Keratinocyte (primary cell): ENCODE measurements around the gene SDK2. TPM values are rescaled to one million over a fixed set of nuclear protein-coding genes. Genes with fewer than 3 reads are reported as not detected.
A peak's percentile ranks its signal among the peaks of the same experiment; 100 is the strongest.

Source experiments
- DNase-seq: peaks from one replicate; pipeline ENCODE4 v3.0.0-alpha.2; 2011; ENCODE audit warnings: low read depth, missing footprints, low spot score
- FAIRE-seq: peaks from 2 replicates; lab custom pipeline; 2011; peaks lifted over from hg19 to GRCh38; lab: Jason Lieb, UNC
- H2AFZ ChIP-seq: 2 replicates; pipeline ENCODE4 v1.6.0; 2012; ENCODE audit warnings: low read length, control low read depth, inconsistent platforms; ENCODE audit not compliant: control insufficient read depth
- H3K27ac ChIP-seq: 2 replicates; pipeline ENCODE4 v1.5.1; 2011; ENCODE audit warnings: low read length; ENCODE audit not compliant: control insufficient read depth, insufficient read depth
- H3K27me3 ChIP-seq: 3 replicates; pipeline ENCODE4 v1.6.0; 2011; ENCODE audit warnings: low read length; ENCODE audit not compliant: control insufficient read depth, insufficient read depth; ENCODE audit errors: extremely low read depth
- H3K36me3 ChIP-seq, 2 experiments: 2 replicates in 1 of 2; 3 replicates in 1 of 2; pipeline ENCODE4 v1.5.1; 2011; ENCODE audit warnings: low read length in 2 of 2, mild to moderate bottlenecking in 1 of 2; ENCODE audit not compliant: control insufficient read depth in 2 of 2, insufficient read depth in 2 of 2; ENCODE audit errors: extremely low read depth in 1 of 2
- H3K4me1 ChIP-seq: 3 replicates; pipeline ENCODE4 v1.5.1; 2011; ENCODE audit warnings: low read length; ENCODE audit not compliant: control insufficient read depth, insufficient read depth; ENCODE audit errors: extremely low read depth
- H3K4me2 ChIP-seq: 3 replicates; pipeline ENCODE4 v1.6.0; 2011; ENCODE audit warnings: low read depth, low read length; ENCODE audit not compliant: control insufficient read depth, insufficient read depth; ENCODE audit errors: extremely low read depth
- H3K4me3 ChIP-seq, 3 experiments: fragments of 200-600 bp in 1 of 3; sonication (generic) in 1 of 3; 2 replicates in 2 of 3; 3 replicates in 1 of 3; pipeline ENCODE4 v1.5.1; 2011 to 2016; ENCODE audit warnings: low read length in 3 of 3, mild to moderate bottlenecking in 3 of 3, control low read depth in 2 of 3, inconsistent platforms in 1 of 3, low read depth in 1 of 3, mixed read lengths in 1 of 3, mixed run types in 1 of 3, moderate library complexity in 1 of 3; ENCODE audit not compliant: control insufficient read depth in 2 of 3, insufficient read depth in 2 of 3; ENCODE audit errors: extremely low read depth in 1 of 3
- H3K79me2 ChIP-seq: 2 replicates; pipeline ENCODE4 v1.6.0; 2012; ENCODE audit warnings: low read length; ENCODE audit not compliant: control insufficient read depth, insufficient read depth
- H3K9ac ChIP-seq: 3 replicates; pipeline ENCODE4 v1.6.0; 2011; ENCODE audit warnings: low read length; ENCODE audit not compliant: control insufficient read depth, insufficient read depth; ENCODE audit errors: extremely low read depth
- H3K9me1 ChIP-seq: 3 replicates; pipeline ENCODE4 v1.6.0; 2011; ENCODE audit warnings: low read length; ENCODE audit not compliant: control insufficient read depth, insufficient read depth; ENCODE audit errors: extremely low read depth
- H3K9me3 ChIP-seq: 2 replicates; pipeline ENCODE4 v1.5.1; 2012; ENCODE audit warnings: low read depth, low read length; ENCODE audit not compliant: control insufficient read depth
- H4K20me1 ChIP-seq: 3 replicates; pipeline ENCODE4 v1.6.0; 2011; ENCODE audit warnings: low read length; ENCODE audit not compliant: control insufficient read depth, insufficient read depth; ENCODE audit errors: extremely low read depth
- EZH2 ChIP-seq: IDR thresholded peaks from one replicate; pipeline ENCODE4 v1.6.1; 2012; ENCODE audit warnings: inconsistent platforms, mild to moderate bottlenecking, low read length, moderate library complexity
- dilution Hi-C: fragments of 300-500 bp; cut with MboI; formaldehyde crosslinking; loops from one replicate; pipeline ENCODE4 v1.7.0; 2020; ENCODE audit warnings: low sequenced_read_pairs; ENCODE audit not compliant: extremely low pct_ligation_motif_present
- polyA plus RNA-seq, 5 experiments: library from polyadenylated mRNA; depleted of rRNA in 3 of 5; stranded (reverse) in 3 of 5; stranded (forward) in 1 of 5; unstranded in 1 of 5; fragments of >200 nt; gene quantifications; 1 replicate in 1 of 5; 2 replicates in 3 of 5; 3 replicates in 1 of 5; pipeline versions ENCODE4 v1.2.1 to v1.2.3, GENCODE V29; 2011 to 2012; ENCODE audit warnings: missing spikeins in 2 of 5, low read depth in 1 of 5, low replicate concordance in 1 of 5
- TF ChIP-seq, protein P1 (sequence below), 3 experiments: IDR thresholded peaks in 1 of 3; conservative IDR thresholded peaks in 1 of 3; optimal IDR thresholded peaks in 1 of 3; 2 replicates in 2 of 3; 3 replicates in 1 of 3; pipeline versions ENCODE3 to v1.5.1; 2011; ENCODE audit warnings: low read length in 3 of 3, mild to moderate bottlenecking in 3 of 3, moderate library complexity in 2 of 3, control low read depth in 1 of 3, inconsistent platforms in 1 of 3; ENCODE audit not compliant: insufficient read depth in 2 of 3; ENCODE audit errors: extremely low read depth in 1 of 3

Gene SDK2
- polyA plus RNA-seq, 1 donor (not counting 4 experiments of a cell fraction or from before 2014, with no cell fraction given) = 1.8 TPM

DNA sequence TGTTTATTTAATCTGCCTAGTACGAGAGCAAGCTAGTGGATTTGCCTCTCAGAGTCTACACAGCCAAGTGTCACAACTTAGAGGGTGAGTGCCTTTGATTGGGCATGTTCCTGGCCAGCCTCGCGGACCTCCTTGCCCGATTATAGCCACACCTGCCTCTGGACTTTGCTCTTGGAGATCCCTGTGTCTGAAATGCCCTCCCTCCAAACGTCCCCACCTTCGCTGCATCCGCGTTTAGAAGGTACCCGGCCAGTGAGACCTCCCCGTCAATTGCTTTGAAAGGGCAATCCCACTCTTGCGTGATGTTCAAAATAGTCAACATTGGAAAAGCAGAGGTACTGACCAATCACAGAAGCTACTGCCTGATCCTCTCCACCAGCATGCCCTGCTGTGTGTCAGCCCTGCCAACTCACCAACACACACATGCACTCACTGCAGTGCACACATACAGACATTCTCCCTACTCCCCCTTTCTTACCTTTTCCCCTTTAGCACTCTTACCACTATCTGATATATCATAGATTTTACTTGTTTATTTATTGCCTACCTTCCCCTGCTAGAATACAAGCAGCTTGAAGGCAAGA, 6.5 kb upstream of the SDK2 start:
- Histone ChIP-seq H3K4me3 (no peak overlapping the region), H3K4me2 (no peak overlapping the region), H3K79me2 (no peaks in the 10 kb centered on the region), H2AFZ (no peak overlapping the region), H3K4me1 (no peaks in the 10 kb centered on the region), H3K27ac (no peak overlapping the region), H3K9me1 (no peaks in the 10 kb centered on the region), H4K20me1 (no peaks in the 10 kb centered on the region), H3K9me3 (no peaks in the 10 kb centered on the region), H3K27me3 (peaks cover 23% of the 10 kb centered on the region), H3K36me3 (no peaks in the 10 kb centered on the region), H3K9ac (no peak overlapping the region)
- FAIRE-seq = no peak
- dilution Hi-C loops = no loop called here
- no peak for TF ChIP-seq EZH2
- TF ChIP-seq, protein P1, sequence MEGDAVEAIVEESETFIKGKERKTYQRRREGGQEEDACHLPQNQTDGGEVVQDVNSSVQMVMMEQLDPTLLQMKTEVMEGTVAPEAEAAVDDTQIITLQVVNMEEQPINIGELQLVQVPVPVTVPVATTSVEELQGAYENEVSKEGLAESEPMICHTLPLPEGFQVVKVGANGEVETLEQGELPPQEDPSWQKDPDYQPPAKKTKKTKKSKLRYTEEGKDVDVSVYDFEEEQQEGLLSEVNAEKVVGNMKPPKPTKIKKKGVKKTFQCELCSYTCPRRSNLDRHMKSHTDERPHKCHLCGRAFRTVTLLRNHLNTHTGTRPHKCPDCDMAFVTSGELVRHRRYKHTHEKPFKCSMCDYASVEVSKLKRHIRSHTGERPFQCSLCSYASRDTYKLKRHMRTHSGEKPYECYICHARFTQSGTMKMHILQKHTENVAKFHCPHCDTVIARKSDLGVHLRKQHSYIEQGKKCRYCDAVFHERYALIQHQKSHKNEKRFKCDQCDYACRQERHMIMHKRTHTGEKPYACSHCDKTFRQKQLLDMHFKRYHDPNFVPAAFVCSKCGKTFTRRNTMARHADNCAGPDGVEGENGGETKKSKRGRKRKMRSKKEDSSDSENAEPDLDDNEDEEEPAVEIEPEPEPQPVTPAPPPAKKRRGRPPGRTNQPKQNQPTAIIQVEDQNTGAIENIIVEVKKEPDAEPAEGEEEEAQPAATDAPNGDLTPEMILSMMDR (optimal IDR thresholded peaks at IDR 0.05 in 1 of 3, IDR thresholded peaks at IDR 0.05 in 1 of 3, conservative IDR thresholded peaks at IDR 0.05 in 1 of 3; ENCODE audit: extremely low read depth in 1 of 3, insufficient read depth in 2 of 3, low read length in 3 of 3) = no peak
- DNase-seq = no peak

DNA sequence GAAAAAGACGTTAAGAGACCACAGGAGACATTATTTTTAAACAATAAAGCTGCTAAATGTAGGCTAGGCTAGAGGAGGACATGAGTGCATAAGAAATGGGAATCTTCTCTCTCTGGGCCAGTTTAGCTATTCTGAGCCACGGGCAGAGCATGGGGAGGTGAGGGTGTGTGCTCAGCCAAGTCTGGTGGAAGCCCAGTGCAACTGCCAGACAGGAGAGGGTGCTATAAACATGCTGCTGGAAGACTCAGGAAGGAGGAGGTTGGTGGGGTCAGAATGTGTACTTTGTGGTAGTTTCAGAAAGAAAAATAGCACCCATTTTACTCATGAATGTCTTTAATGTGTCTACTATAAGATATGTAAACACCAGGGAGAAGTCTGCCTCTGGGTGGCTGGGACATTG, 5.9 kb upstream of the SDK2 start:
- Histone ChIP-seq H3K79me2 (no peaks in the 10 kb centered on the region), H4K20me1 (no peaks in the 10 kb centered on the region), H3K9me3 (no peaks in the 10 kb centered on the region), H3K27me3 (peaks cover 26% of the 10 kb centered on the region), H3K9ac (no peak overlapping the region), H2AFZ (no peak overlapping the region), H3K4me2 (no peak overlapping the region), H3K4me3 (no peak overlapping the region), H3K4me1 (no peaks in the 10 kb centered on the region), H3K9me1 (no peaks in the 10 kb centered on the region), H3K36me3 (no peaks in the 10 kb centered on the region), H3K27ac (no peak overlapping the region)
- dilution Hi-C loops = no loop called here
- no peak for DNase-seq
- TF ChIP-seq EZH2 = no peak
- TF ChIP-seq, protein P1 (optimal IDR thresholded peaks at IDR 0.05 in 1 of 3, IDR thresholded peaks at IDR 0.05 in 1 of 3, conservative IDR thresholded peaks at IDR 0.05 in 1 of 3; ENCODE audit: extremely low read depth in 1 of 3, insufficient read depth in 2 of 3, low read length in 3 of 3) = peak; percentile 34 to 76 (median 69)
- no peak for FAIRE-seq
